CD4-positive, alpha-beta T cell treated with Interleukin-2 at 100 ng/mL for 4 hours (primary cell): Measurements from ENCODE around the gene PRKCZ.

ENCODE experiments used
- DNase-seq: peaks from one replicate; pipeline ENCODE4 v3.0.0-alpha.2; 2020; ENCODE audit warnings: low spot score

PRKCZ gene

GRCh38 chr1:2160451-2161300 is 110.5 kb downstream of the PRKCZ start:
- no peak for DNase-seq

GRCh38 chr1:2163205-2163604 is 113.0 kb downstream of the PRKCZ start:
- DNase-seq: no peak

- no peak for DNase-seq
Observed at GRCh38 chr1:2165646-2166045, 115.4 kb downstream of the PRKCZ start.

GRCh38 chr1:2166254-2166653 is 116.0 kb downstream of the PRKCZ start:
- no peak for DNase-seq

- no peak for DNase-seq
Observed at GRCh38 chr1:2166695-2167094, 116.5 kb downstream of the PRKCZ start.

GRCh38 chr1:2168090-2168489 is 117.9 kb downstream of the PRKCZ start:
- no peak for DNase-seq

- no peak for DNase-seq
Observed at GRCh38 chr1:2168535-2168934, 118.3 kb downstream of the PRKCZ start.

GRCh38 chr1:2169200-2169836 is 119.1 kb downstream of the PRKCZ start:
- no peak for DNase-seq

GRCh38 chr1:2170211-2170610 is 120.0 kb downstream of the PRKCZ start:
- DNase-seq: no peak

- DNase-seq: no peak
Observed at GRCh38 chr1:2172012-2172411, 121.8 kb downstream of the PRKCZ start.

GRCh38 chr1:2172551-2173146 is 122.4 kb downstream of the PRKCZ start:
- DNase-seq: no peak

- DNase-seq: no peak
Observed at GRCh38 chr1:2173546-2174347, 123.5 kb downstream of the PRKCZ start.

GRCh38 chr1:2174348-2175054 is 124.3 kb downstream of the PRKCZ start:
- peak; percentile 34 for DNase-seq

GRCh38 chr1:2175055-2175414 is 124.8 kb downstream of the PRKCZ start:
- no peak for DNase-seq

- no peak for DNase-seq
Observed at GRCh38 chr1:2175681-2176454, 125.7 kb downstream of the PRKCZ start.

- no peak for DNase-seq
Observed at GRCh38 chr1:2176615-2177014, 126.4 kb downstream of the PRKCZ start.

- no peak for DNase-seq
Observed at GRCh38 chr1:2177541-2177940, 127.3 kb downstream of the PRKCZ start.

GRCh38 chr1:2177946-2178538 is 127.8 kb downstream of the PRKCZ start:
- no peak for DNase-seq

- no peak for DNase-seq
Observed at GRCh38 chr1:2178875-2179274, 128.7 kb downstream of the PRKCZ start.

GRCh38 chr1:2179283-2180013 is 129.2 kb downstream of the PRKCZ start:
- DNase-seq: no peak
